HG03442 (cell line): Measurements from ENCODE around the gene MS4A14.
"Not testable (repeated sequence)": the region's sequence is repeated elsewhere in the genome, so short reads cannot be mapped to it uniquely, and the experiment has no call there.

Source experiments
- ATAC-seq: cut with Tn5 transposase; IDR thresholded peaks from one replicate; pipeline ENCODE4 v1.9.1; 2021; ENCODE audit warnings: mild to moderate bottlenecking, moderate library complexity; ENCODE audit not compliant: unreplicated experiment

MS4A14 gene

DNA sequence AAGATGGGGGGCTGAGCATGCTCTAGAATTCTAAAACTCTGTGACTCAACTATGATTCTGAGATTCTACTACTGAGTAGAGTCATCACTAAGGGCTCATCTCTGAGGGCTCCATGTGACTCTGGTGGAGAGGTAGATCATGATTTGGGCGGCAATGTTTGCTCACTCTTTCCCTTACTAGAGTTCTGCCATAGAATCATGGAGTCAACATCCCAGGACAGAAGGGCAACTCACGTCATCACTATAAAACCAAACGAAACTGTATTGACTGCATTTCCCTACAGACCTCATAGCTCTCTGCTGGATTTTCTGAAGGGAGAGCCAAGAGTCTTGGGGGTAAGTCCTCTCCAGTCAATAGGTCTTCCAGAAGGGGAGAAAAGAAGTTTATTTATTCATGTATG lies at the start of gene MS4A14:
Gene MS4A14, plus strand, starts transcription at position 78 of the 400 bp plus-strand sequence. Its CDS starts 120 bp downstream, at position 198.
- ATAC-seq = no peak

GRCh38 chr11:60347084-60347797 lies 49.0 kb upstream of the MS4A14 start:
- no peak for ATAC-seq

DNA sequence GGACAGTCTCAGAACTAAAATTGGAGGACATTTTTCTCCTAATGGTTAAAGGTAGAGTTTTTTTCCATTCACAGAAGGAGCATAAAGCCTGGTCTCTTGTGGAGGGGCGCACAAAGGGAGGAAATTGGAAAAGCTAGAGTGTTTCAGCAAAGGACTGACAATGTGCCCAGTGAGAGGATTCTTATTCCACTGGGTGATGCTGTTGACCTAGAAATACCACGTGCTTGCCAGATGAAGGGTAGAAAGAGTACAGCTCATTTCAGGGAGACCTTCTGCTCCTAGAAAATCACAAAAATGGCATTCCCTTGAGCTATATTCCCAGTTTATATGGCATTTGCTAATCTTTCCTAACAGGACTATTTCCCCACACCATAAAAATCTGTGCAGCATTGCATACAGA lies 48.1 kb upstream of the MS4A14 start:
- no peak for ATAC-seq

GRCh38 chr11:60349990-60350389 lies 46.3 kb upstream of the MS4A14 start:
- ATAC-seq = no peak

DNA sequence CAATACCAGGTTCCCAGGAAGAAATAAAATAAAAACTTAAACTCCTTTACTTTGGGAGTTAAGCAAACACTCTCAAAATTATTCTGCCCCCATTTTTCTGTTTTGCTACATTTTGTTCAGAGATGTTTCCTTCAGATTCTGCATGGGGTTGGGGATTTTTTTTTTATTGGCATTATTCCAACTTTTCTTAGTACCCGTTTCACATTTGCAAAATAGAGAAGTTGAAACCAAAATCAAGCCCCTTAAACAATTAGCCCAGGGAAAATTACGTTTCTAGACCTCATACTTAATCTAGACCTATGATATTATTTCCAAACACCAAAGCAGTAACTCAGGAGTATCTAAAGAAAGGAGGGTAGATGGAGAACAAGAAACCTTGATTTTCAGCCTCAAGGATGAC lies 38.5 kb upstream of the MS4A14 start:
- ATAC-seq = no peak

- no peak for ATAC-seq
Observed at GRCh38 chr11:60360621-60361020, 35.6 kb upstream of the MS4A14 start.

GRCh38 chr11:60362241-60362640 lies 34.0 kb upstream of the MS4A14 start:
- no peak for ATAC-seq

DNA sequence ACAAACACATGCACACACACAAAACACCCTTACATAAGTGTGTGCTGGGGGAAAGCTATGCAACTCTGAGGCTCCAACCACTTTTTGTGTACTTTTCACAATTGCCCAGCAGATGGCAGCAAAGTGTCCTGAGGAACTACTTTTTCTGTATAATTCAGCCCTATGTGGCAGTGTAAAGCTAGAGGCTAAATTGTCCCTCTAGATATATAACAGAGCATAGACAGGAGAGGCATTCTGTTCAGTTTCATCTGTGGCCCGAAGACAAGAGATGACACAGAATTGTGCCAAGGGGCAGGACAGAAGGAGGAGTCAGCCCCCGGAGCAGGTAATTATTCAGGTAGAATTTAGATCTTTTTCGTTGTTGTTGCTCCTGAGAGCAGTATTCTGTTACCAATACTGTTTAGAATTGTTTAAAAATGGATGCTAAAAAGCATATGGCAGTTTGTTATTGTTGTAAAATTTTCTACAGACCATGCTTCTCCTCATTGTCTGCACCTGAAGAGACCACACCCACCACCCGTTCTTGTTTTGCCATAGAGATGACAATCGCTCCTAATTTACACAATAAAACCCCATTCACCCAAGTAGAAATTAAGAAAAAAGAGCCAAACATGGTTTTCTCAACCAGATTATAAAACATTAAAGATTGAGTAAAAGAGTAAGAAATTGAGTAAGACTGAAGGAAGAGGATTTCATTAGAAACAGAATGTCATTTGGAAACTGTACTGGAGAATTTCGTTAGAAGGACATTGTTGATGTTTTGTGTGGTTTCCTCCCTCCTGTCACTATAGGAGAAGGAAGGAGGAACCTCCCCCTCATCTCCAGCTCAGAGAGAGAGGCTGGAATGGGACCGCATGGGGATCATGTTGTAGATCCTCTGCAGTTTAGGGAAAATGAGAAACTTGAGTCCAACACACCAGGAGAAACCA lies 32.5 kb upstream of the MS4A14 start:
- peak; percentile 48 for ATAC-seq

DNA sequence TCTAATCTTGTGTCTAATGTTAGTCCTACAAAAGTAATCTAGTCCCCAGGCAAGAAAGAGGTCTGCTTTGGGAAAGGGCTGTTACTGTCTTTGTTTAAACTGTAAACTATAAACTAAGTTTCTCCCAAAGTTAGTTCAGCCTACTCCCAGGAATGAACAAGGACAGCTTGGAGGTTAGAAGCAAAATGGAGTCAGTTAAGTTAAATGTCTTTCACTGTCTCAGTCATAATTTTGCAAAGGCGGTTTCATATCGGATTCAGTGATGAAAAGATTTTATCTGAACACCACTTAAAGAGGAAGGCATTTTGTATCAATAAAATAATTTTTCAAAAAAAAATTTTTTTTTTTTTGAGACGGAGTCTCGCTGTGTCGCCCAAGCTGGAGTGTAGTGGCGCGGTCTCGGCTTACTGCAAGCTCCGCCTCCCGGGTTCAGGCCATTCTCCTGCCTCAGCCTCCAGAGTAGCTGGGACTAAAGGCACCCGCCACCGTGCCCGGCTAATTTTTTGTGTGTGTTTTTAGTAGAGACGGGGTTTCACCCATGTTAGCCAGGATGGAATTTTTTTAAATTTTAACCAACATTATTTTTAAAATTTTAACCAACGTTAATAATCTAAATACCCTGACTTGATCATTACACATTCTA lies 29.9 kb upstream of the MS4A14 start:
- ATAC-seq = not testable (repeated sequence)

- peak; percentile 84 for ATAC-seq
Observed at GRCh38 chr11:60367009-60367408, 29.2 kb upstream of the MS4A14 start.

DNA sequence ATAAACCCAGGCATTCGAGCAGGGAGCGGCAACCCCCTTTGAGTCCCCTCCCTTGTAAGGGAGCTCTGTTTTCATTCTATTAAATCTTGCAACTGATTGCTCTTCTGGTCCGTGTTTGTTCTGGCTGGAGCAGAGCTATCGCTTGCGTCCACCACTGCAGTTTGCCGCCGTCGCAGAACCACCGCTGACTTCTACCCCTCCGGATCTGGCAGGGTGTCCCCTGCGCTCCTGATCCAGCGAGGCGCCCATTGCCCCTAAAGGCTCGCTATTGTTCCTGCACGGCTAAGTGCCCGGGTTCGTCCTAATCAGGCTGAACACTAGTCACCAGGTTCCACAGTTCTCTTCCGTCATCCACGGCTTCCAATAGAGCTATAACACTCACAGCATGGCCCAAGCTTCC lies 28.4 kb upstream of the MS4A14 start:
- no peak for ATAC-seq

- no peak for ATAC-seq
Observed at GRCh38 chr11:60370252-60370810, 25.9 kb upstream of the MS4A14 start.

GRCh38 chr11:60370811-60371298 lies 25.4 kb upstream of the MS4A14 start:
- no peak for ATAC-seq

- no peak for ATAC-seq
Observed at GRCh38 chr11:60371386-60371785, 24.9 kb upstream of the MS4A14 start.

GRCh38 chr11:60371854-60372253 lies 24.4 kb upstream of the MS4A14 start:
- no peak for ATAC-seq

DNA sequence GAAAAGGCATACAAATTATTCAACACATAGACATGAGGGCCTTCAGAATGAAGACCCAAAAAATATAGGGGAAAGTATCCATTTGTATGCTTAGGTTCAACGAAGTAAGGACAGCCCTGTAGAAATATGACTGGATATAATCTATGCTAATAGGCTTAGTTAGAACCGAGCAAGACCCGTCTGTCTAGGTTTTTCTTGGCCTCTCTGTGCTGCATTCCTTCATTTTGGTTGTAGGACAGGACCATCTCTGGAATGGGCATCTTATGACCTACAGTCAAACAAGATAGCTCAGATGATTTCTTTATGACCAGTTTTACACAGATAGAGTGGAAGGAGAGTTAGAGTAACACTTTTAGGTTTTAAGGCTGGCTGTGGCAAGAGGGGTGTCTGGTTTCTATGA lies 23.5 kb upstream of the MS4A14 start:
- no peak for ATAC-seq

DNA sequence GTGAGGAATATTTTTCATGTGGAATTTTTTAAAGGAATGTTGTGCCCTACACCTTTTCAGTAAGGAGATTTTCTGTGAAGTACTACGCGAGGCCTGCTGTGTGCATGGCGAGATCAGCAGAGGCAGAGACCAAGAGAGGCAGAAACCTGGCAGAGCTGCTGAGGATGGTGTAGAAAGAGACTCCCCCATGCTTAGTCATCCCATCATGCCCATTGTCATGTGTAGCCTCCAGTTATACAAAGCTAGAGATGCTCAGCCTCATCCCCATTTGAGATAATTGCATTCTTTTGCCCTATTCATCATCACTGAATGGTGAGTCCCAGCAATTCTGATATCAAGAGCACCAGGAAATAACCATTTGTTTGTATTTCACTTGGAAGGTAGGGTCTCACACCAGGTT lies 20.9 kb upstream of the MS4A14 start:
- ATAC-seq = no peak

GRCh38 chr11:60376601-60377000 lies 19.7 kb upstream of the MS4A14 start:
- no peak for ATAC-seq

GRCh38 chr11:60377401-60378136 lies 18.7 kb upstream of the MS4A14 start:
- ATAC-seq = no peak

GRCh38 chr11:60378354-60378753 lies 17.9 kb upstream of the MS4A14 start, which contains the start of gene MS4A7:
Gene MS4A7, plus strand, starts transcription at chr11:60378532. Its CDS starts 4,610 bp downstream, at chr11:60383142.
- ATAC-seq = peak; percentile 91
